Left forelimb (tissue), 1 donor: ENCODE measurements around the gene PRAMEF18.
"Not testable (repeated sequence)": the region's sequence is repeated elsewhere in the genome, so short reads cannot be mapped to it uniquely, and the experiment has no call there.

Experiments used
- DNase-seq: peaks from one replicate; pipeline ENCODE4 v3.0.0-alpha.2; 2018; ENCODE audit warnings: low spot score

The PRAMEF18 gene

GRCh38 chr1:13208712-13209111 is 17.2 kb downstream of the PRAMEF18 start:
- DNase-seq = not testable (repeated sequence)

GRCh38 chr1:13201309-13201708 is 24.6 kb downstream of the PRAMEF18 start, which contains the start of gene PRAMEF13:
Gene PRAMEF13, minus strand, starts transcription at chr1:13201409. Its CDS starts 1,820 bp downstream, at chr1:13199589.
- DNase-seq = not testable (repeated sequence)
